PC-3 (cell line): ENCODE measurements around the gene VPS18.
A peak's percentile ranks its signal among the peaks of the same experiment; 100 is the strongest.

Experiments used
- CTCF ChIP-seq: fragments of 300-600 bp; sonication (generic); conservative IDR thresholded peaks from 2 replicates; pipeline ENCODE4 v1.5.1; 2017; ENCODE audit warnings: antibody characterized with exemption, low read depth, mild to moderate bottlenecking, low read length
- EZH2 ChIP-seq: fragments of 300-600 bp; sonication (generic); IDR thresholded peaks from one replicate; pipeline ENCODE4 v1.6.1; 2017; ENCODE audit warnings: antibody characterized with exemption, mild to moderate bottlenecking, low read length; ENCODE audit not compliant: unreplicated experiment
- EZH2phosphoT487 ChIP-seq: fragments of 300-600 bp; sonication (generic); IDR thresholded peaks from 2 replicates; pipeline ENCODE4 v1.6.1; 2018; ENCODE audit warnings: mild to moderate bottlenecking, antibody characterized with exemption, low read length, borderline replicate concordance

- TF ChIP-seq CTCF, result peak; percentile 95
- no peak for TF ChIP-seq EZH2
- no peak for TF ChIP-seq EZH2phosphoT487
Observed at GRCh38 chr15:40891810-40892446, 2.3 kb upstream of the VPS18 start.
